Neural crest cell (in vitro differentiated cells): ENCODE results near the gene APLF. TPM values are rescaled to one million over a fixed set of nuclear protein-coding genes. Genes with fewer than 3 reads are reported as not detected.

Experiments
- DNase-seq: peaks from one replicate; pipeline ENCODE4 v3.0.0; 2021; ENCODE audit warnings: low read depth, mixed read lengths, low spot score
- H3K27ac Mint-ChIP-seq: one replicate; pipeline ENCODE4 v1.8.0; 2021; ENCODE audit warnings: mild to moderate bottlenecking, mixed read lengths; ENCODE audit not compliant: unreplicated experiment
- H3K27me3 Mint-ChIP-seq: 2 replicates; pipeline ENCODE4 v1.8.0; 2021; ENCODE audit warnings: low read depth, mild to moderate bottlenecking, mixed read lengths
- H3K36me3 Mint-ChIP-seq: 2 replicates; pipeline ENCODE4 v1.8.0; 2021; ENCODE audit warnings: low read depth, mild to moderate bottlenecking, mixed read lengths
- H3K4me1 Mint-ChIP-seq: 2 replicates; pipeline ENCODE4 v1.8.0; 2021; ENCODE audit warnings: mixed read lengths
- H3K4me3 Mint-ChIP-seq: one replicate; pipeline ENCODE4 v1.8.0; 2021; ENCODE audit warnings: mild to moderate bottlenecking, mixed read lengths
- H3K9me3 Mint-ChIP-seq: 2 replicates; pipeline ENCODE4 v1.8.0; 2021; ENCODE audit warnings: mixed read lengths
- CTCF ChIP-seq: fragments of 200-600 bp; sonication (generic); conservative IDR thresholded peaks from 2 replicates; pipeline ENCODE4 v1.5.0; 2021; ENCODE audit warnings: antibody characterized with exemption, mild to moderate bottlenecking
- total RNA-seq: library from RNA; stranded (reverse); gene quantifications from 2 replicates; pipeline ENCODE4 v1.2.1, GENCODE V29; 2021

APLF gene
- total RNA-seq, 1 donor from 2014 or later: 6.9 TPM

- H3K27ac Mint-ChIP-seq: no peak overlapping the region
- H3K36me3 Mint-ChIP-seq: peaks cover 6% of the 10 kb centered on the region
- TF ChIP-seq CTCF: no peak
- peaks cover 2% of the 10 kb centered on the region for H3K9me3 Mint-ChIP-seq
- H3K27me3 Mint-ChIP-seq: no peaks in the 10 kb centered on the region
- H3K4me3 Mint-ChIP-seq: no peak overlapping the region
- DNase-seq: no peak
- H3K4me1 Mint-ChIP-seq: no peaks in the 10 kb centered on the region
These were observed 34.4 kb downstream of the APLF start for GRCh38 chr2:68501768-68502167.

- H3K4me3 Mint-ChIP-seq: no peak overlapping the region
- peaks cover 4% of the 10 kb centered on the region for H3K9me3 Mint-ChIP-seq
- H3K27me3 Mint-ChIP-seq: no peaks in the 10 kb centered on the region
- H3K4me1 Mint-ChIP-seq: no peaks in the 10 kb centered on the region
- no peak overlapping the region for H3K27ac Mint-ChIP-seq
- no peak for DNase-seq
- H3K36me3 Mint-ChIP-seq: peaks cover 13% of the 10 kb centered on the region
- TF ChIP-seq CTCF: no peak
These were observed 38.3 kb downstream of the APLF start for GRCh38 chr2:68505603-68506159.

GRCh38 chr2:68506170-68506569, 38.8 kb downstream of the APLF start:
- no peak for TF ChIP-seq CTCF
- H3K4me1 Mint-ChIP-seq: no peaks in the 10 kb centered on the region

GRCh38 chr2:68512326-68512725, 44.9 kb downstream of the APLF start:
- H3K9me3 Mint-ChIP-seq: peaks cover 3% of the 10 kb centered on the region
- no peaks in the 10 kb centered on the region for H3K4me1 Mint-ChIP-seq
- H3K36me3 Mint-ChIP-seq: peaks cover 7% of the 10 kb centered on the region
- H3K27ac Mint-ChIP-seq: no peak overlapping the region
- no peak for DNase-seq
- H3K4me3 Mint-ChIP-seq: no peak overlapping the region
- no peak for TF ChIP-seq CTCF
- no peaks in the 10 kb centered on the region for H3K27me3 Mint-ChIP-seq

More at GRCh38 chr2:68506170-68506569, 38.8 kb downstream of the APLF start:
- no peaks in the 10 kb centered on the region for H3K27me3 Mint-ChIP-seq
- H3K36me3 Mint-ChIP-seq: peaks cover 13% of the 10 kb centered on the region
- DNase-seq: no peak
- H3K9me3 Mint-ChIP-seq: peaks cover 4% of the 10 kb centered on the region
- H3K4me3 Mint-ChIP-seq: no peak overlapping the region
- H3K27ac Mint-ChIP-seq: no peak overlapping the region

- no peak for TF ChIP-seq CTCF
- no peak overlapping the region for H3K27ac Mint-ChIP-seq
- H3K4me3 Mint-ChIP-seq: no peak overlapping the region
- no peaks in the 10 kb centered on the region for H3K27me3 Mint-ChIP-seq
- DNase-seq: no peak
- peaks cover 6% of the 10 kb centered on the region for H3K36me3 Mint-ChIP-seq
- H3K4me1 Mint-ChIP-seq: no peaks in the 10 kb centered on the region
- peaks cover 2% of the 10 kb centered on the region for H3K9me3 Mint-ChIP-seq
These were observed 45.6 kb downstream of the APLF start for GRCh38 chr2:68512966-68513365.
